Hippocampal formation (tissue), 2 donors: ENCODE data around the gene KRTAP2-4.
"Not testable (repeated sequence)": the region's sequence is repeated elsewhere in the genome, so short reads cannot be mapped to it uniquely, and the experiment has no call there.

Source experiments
- DNase-seq, 2 donors: peaks; one replicate each; lab custom pipeline; 2025; lab: John Stamatoyannopoulos, UW

Gene KRTAP2-4

GRCh38 chr17:41037853-41038350 is 27.8 kb downstream of the KRTAP2-4 start:
- DNase-seq, result no peak

GRCh38 chr17:41034346-41034935 is 31.2 kb downstream of the KRTAP2-4 start, which contains the start of gene KRTAP1-3:
KRTAP1-3 (minus strand) TSS chr17:41034874; CDS start chr17:41034821, 53 bp downstream.
- DNase-seq, result not testable (repeated sequence)

DNA sequence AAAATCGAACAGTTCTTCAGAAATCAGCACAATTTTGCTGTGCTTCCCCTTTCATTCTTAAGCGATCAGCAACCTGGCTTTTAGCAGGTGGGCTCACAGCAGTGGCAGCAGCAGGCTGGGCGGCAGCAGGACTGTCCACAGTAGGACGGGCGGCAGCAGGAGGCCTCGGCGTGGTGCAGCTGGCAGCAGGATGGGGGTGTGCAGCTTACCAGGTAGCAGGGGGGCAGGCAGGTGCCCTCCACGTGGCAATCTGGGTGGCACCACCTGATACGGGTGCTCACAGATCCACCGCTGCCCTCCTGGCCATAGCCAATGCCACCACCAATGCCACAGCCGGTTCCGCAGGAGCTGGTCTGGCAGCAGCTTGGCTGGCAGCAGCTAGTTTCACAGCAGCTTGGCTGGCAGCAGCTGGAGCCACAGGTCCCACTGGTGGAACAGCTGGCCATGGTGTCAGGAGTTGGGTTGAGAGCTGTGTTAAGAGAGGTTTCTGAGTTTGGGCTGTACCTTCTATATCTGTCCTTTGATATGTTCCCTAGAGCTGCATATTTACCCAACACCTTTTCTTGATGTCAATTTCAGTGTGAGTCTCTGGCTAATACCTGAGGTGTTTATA is 35.9 kb downstream of the KRTAP2-4 start, which contains the start of gene KRTAP1-4:
KRTAP1-4 (minus strand) TSS at position 563 of the 613 bp plus-strand sequence; CDS start at position 446, 117 bp downstream.
- DNase-seq, result no peak

- DNase-seq, result no peak
Measured at GRCh38 chr17:41026715-41027471, 38.8 kb downstream of the KRTAP2-4 start, which contains the start of gene KRTAP1-5. KRTAP1-5 (minus strand) TSS chr17:41027208; CDS start chr17:41027155, 53 bp downstream.

GRCh38 chr17:41024697-41025096 is 41.0 kb downstream of the KRTAP2-4 start:
- DNase-seq, result no peak

DNA sequence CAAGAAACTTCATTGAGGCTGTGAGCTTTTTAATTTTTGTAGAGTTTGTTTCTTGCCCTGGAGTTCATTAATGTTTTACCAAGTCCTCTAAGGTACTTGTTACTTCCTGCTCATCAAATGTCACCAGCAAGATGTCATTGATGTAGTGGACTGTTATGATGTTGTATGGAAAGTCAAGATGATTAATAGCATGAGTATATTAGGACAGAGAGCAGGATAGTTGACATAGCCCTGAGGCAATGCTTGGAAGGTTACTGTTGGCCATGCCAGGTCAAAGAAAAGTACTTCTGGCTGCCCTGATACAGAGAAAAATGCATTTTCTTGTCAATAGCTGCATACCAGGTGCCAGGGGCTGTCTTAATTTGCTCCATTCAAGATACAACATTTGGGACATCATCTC is 45.3 kb downstream of the KRTAP2-4 start:
- no peak for DNase-seq

- no peak for DNase-seq
Measured at GRCh38 chr17:41019415-41019814, 46.3 kb downstream of the KRTAP2-4 start.

DNA sequence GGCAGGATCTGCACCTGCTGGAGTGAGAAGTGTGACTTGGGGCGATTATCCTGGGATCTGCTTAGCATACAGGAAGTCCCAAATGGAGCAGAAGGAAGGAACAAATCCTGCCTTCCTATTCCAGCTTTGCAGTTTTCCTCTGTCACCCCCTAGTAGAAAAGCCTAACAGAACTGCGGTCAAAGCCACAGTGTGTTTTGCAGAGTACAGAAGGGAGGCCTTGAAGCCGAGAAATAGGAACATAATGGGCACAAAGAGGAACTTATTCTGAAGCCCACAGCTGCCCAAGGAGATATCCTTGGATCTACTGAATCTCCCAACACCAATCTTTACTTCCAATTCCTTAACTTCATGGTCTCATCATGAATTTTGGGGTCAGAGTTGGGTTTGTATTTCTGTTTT is 47.1 kb downstream of the KRTAP2-4 start:
- DNase-seq, result no peak

GRCh38 chr17:41016578-41017215 is 49.0 kb downstream of the KRTAP2-4 start:
- DNase-seq, result no peak

DNA sequence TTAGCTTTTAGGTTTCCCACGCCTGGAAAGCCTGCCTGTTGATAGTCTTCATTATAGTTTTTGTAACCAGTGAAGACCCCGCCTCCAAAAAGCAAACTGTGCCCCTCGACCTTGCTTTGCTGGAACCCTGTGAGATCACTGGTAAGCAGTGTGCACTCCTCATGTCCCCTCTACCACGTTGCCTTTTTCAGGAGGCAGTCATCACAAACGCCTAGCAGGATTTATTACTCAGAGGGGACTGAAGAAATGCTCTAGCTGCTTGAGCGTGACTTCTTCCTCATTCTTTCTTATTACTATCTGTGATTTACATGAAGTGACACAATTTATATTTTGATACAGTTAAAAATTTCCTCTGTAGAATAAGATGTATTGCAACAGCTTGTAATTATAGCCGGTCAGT is 50.2 kb downstream of the KRTAP2-4 start:
- no peak for DNase-seq
